ENCODE results near the gene USP3.

Gene USP3

DNA sequence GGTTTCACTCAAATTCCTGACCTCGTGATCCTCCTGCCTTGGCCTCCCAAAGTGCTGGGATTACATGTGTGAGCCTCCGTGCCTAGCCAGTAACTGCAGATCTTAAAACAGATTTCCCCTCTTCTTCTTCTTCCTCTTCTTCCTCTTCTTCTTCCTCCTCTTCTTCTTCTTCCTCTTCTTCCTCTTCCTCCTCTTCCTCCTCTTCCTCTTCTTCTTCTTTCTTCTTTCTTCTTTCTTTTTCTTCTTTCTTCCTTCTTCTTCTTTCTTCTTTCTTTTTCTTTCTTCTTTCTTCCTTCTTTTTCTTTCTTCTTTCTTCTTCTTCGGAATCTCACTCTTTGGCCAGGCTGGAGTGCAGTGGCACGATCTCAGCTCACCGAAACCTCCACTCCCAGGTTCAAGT, 7.8 kb downstream of the USP3 start:
- Histone ChIP-seq H2AFZ (ENCODE audit: low read length) (no peak overlapping the region), H4K91ac (ENCODE audit: low read depth, low read length, poor library complexity) (no peak overlapping the region), H3K9me3 (replicated peaks in 1 of 2; ENCODE audit: control insufficient read depth in 2 of 2, insufficient read depth in 1 of 2, low read depth in 1 of 2, low read length in 2 of 2) (no peaks in the 10 kb centered on the region), H3K36me3 (replicated peaks in 1 of 2; ENCODE audit: control insufficient read depth in 2 of 2, insufficient read depth in 2 of 2, low read length in 2 of 2) (no peaks in the 10 kb centered on the region), H3K4me3 (ENCODE audit: low read length in 2 of 2) (no peak overlapping the region), H3K14ac (ENCODE audit: low read length) (no peak overlapping the region), H2BK120ac (ENCODE audit: low read depth, low read length) (no peak overlapping the region), H3K79me1 (ENCODE audit: low read depth, low read length) (no peaks in the 10 kb centered on the region), H3K27ac (replicated peaks; ENCODE audit: low read length) (no peak overlapping the region), H3K23ac (ENCODE audit: low read depth, low read length, poor library complexity) (no peak overlapping the region), H3K18ac (ENCODE audit: low read length) (no peak overlapping the region), H3K4ac (ENCODE audit: low read length) (no peak overlapping the region), H3K4me2 (ENCODE audit: insufficient read depth, low read length, poor library complexity, severe bottlenecking) (no peak overlapping the region), H2BK15ac (ENCODE audit: low read length) (no peak overlapping the region), H3K27me3 (ENCODE audit: control insufficient read depth in 3 of 3, insufficient read depth in 3 of 3, low read depth in 1 of 3, low read length in 3 of 3) (no peaks in the 10 kb centered on the region), H3K4me1 (ENCODE audit: control insufficient read depth in 2 of 2, insufficient read depth in 1 of 2, low read depth in 1 of 2, low read length in 2 of 2) (peaks cover 2 to 29% of the 10 kb centered on the region in 2 donors), H2AK5ac (ENCODE audit: low read depth, low read length) (no peak overlapping the region), H2BK12ac (ENCODE audit: low read length) (no peak overlapping the region), H4K8ac (ENCODE audit: low read depth, low read length) (no peak overlapping the region), H2BK5ac (ENCODE audit: low read length) (no peak overlapping the region), H3K9ac (ENCODE audit: low read depth, low read length, poor library complexity) (no peak overlapping the region)
- no peak for DNase-seq (ENCODE audit: low spot score)
- WGBS, 2 donors (ENCODE audit: extremely low coverage in 2 of 2, insufficient read length in 2 of 2, insufficient replicate concordance in 1 of 2): no CpG with 5 or more reads among the region's 5 CpGs

DNA sequence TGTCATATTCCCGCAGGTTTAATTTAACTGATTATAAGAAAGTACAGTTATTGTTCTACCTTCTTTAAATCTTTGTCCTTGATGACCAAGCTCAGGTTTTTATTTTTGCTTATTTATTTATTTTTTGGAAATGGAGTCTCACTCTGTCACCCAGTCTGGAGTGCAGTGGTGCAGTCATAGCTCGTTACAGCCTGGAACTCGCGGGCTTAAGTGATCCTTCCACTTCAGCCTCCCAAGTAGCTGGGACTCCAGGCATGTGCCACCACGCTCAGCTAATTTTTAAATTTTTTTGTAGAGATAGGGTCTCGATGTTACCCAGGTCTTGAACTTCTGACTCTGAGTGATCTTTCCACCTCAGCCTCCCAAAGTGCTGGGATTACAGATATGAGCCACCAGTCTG, 8.9 kb downstream of the USP3 start:
- DNase-seq (ENCODE audit: low spot score): no peak
- Histone ChIP-seq H3K4me3 (ENCODE audit: low read length in 2 of 2) (no peak overlapping the region), H4K8ac (ENCODE audit: low read depth, low read length) (no peak overlapping the region), H3K4me2 (ENCODE audit: insufficient read depth, low read length, poor library complexity, severe bottlenecking) (no peak overlapping the region), H3K9ac (ENCODE audit: low read depth, low read length, poor library complexity) (no peak overlapping the region), H3K18ac (ENCODE audit: low read length) (no peak overlapping the region), H3K27ac (replicated peaks; ENCODE audit: low read length) (no peak overlapping the region), H3K9me3 (replicated peaks in 1 of 2; ENCODE audit: control insufficient read depth in 2 of 2, insufficient read depth in 1 of 2, low read depth in 1 of 2, low read length in 2 of 2) (no peaks in the 10 kb centered on the region), H2AK5ac (ENCODE audit: low read depth, low read length) (no peak overlapping the region), H2BK120ac (ENCODE audit: low read depth, low read length) (no peak overlapping the region), H2AFZ (ENCODE audit: low read length) (no peak overlapping the region), H3K79me1 (ENCODE audit: low read depth, low read length) (no peaks in the 10 kb centered on the region), H2BK5ac (ENCODE audit: low read length) (no peak overlapping the region), H4K91ac (ENCODE audit: low read depth, low read length, poor library complexity) (no peak overlapping the region), H3K14ac (ENCODE audit: low read length) (no peak overlapping the region), H3K4me1 (ENCODE audit: control insufficient read depth in 2 of 2, insufficient read depth in 1 of 2, low read depth in 1 of 2, low read length in 2 of 2) (peaks cover 5 to 27% of the 10 kb centered on the region in 2 donors), H2BK15ac (ENCODE audit: low read length) (no peak overlapping the region), H3K27me3 (ENCODE audit: control insufficient read depth in 3 of 3, insufficient read depth in 3 of 3, low read depth in 1 of 3, low read length in 3 of 3) (no peaks in the 10 kb centered on the region), H3K23ac (ENCODE audit: low read depth, low read length, poor library complexity) (no peak overlapping the region), H2BK12ac (ENCODE audit: low read length) (no peak overlapping the region), H3K36me3 (replicated peaks in 1 of 2; ENCODE audit: control insufficient read depth in 2 of 2, insufficient read depth in 2 of 2, low read length in 2 of 2) (no peaks in the 10 kb centered on the region), H3K4ac (ENCODE audit: low read length) (no peak overlapping the region)
- no CpG with 5 or more reads among the region's 6 CpGs for WGBS, 2 donors (ENCODE audit: extremely low coverage in 2 of 2, insufficient read length in 2 of 2, insufficient replicate concordance in 1 of 2)

DNA sequence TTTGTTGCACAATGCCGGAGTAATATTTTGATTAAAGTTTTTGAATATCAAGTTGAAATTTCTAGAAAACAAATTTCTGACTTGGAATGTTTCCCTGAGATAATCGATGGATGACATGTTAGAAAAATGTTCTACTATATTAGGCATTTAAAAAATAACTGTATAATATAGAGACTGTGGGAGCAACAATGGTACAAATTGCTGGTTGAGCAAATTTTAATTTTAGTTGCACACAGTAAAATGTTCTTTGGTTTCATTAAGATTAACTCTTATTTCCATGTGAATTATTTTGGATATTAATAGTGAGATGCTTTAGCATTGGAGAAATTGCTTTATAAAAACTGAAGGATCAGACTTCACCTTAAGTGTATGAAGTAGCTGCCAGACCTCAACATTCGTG, 9.3 kb downstream of the USP3 start:
- H2BK12ac ChIP-seq (ENCODE audit: low read length): no peak overlapping the region
- no peaks in the 10 kb centered on the region for H3K79me1 ChIP-seq (ENCODE audit: low read depth, low read length)
- no peak overlapping the region for H3K14ac ChIP-seq (ENCODE audit: low read length)
- H2AFZ ChIP-seq (ENCODE audit: low read length): no peak overlapping the region
- no peak overlapping the region for H2BK120ac ChIP-seq (ENCODE audit: low read depth, low read length)
- H3K4me3 ChIP-seq (ENCODE audit: low read length in 2 of 2): no peak overlapping the region
- H4K8ac ChIP-seq (ENCODE audit: low read depth, low read length): no peak overlapping the region
- no peak overlapping the region for H3K27ac ChIP-seq (replicated peaks; ENCODE audit: low read length)
- no peaks in the 10 kb centered on the region for H3K36me3 ChIP-seq (replicated peaks in 1 of 2; ENCODE audit: control insufficient read depth in 2 of 2, insufficient read depth in 2 of 2, low read length in 2 of 2)
- no peak overlapping the region for H3K4me2 ChIP-seq (ENCODE audit: insufficient read depth, low read length, poor library complexity, severe bottlenecking)
- no peak overlapping the region for H3K4ac ChIP-seq (ENCODE audit: low read length)
- H3K4me1 ChIP-seq (ENCODE audit: control insufficient read depth in 2 of 2, insufficient read depth in 1 of 2, low read depth in 1 of 2, low read length in 2 of 2): peaks cover 5 to 23% of the 10 kb centered on the region in 2 donors
- WGBS, 2 donors (ENCODE audit: extremely low coverage in 2 of 2, insufficient read length in 2 of 2, insufficient replicate concordance in 1 of 2): no CpG with 5 or more reads among the region's 3 CpGs
- H3K18ac ChIP-seq (ENCODE audit: low read length): no peak overlapping the region
- H3K9ac ChIP-seq (ENCODE audit: low read depth, low read length, poor library complexity): no peak overlapping the region
- H2BK15ac ChIP-seq (ENCODE audit: low read length): no peak overlapping the region
- H3K9me3 ChIP-seq (replicated peaks in 1 of 2; ENCODE audit: control insufficient read depth in 2 of 2, insufficient read depth in 1 of 2, low read depth in 1 of 2, low read length in 2 of 2): no peaks in the 10 kb centered on the region
- no peak overlapping the region for H2BK5ac ChIP-seq (ENCODE audit: low read length)
- no peak overlapping the region for H4K91ac ChIP-seq (ENCODE audit: low read depth, low read length, poor library complexity)
- H2AK5ac ChIP-seq (ENCODE audit: low read depth, low read length): no peak overlapping the region
- H3K27me3 ChIP-seq (ENCODE audit: control insufficient read depth in 3 of 3, insufficient read depth in 3 of 3, low read depth in 1 of 3, low read length in 3 of 3): no peaks in the 10 kb centered on the region
- no peak for DNase-seq (ENCODE audit: low spot score)
- H3K23ac ChIP-seq (ENCODE audit: low read depth, low read length, poor library complexity): no peak overlapping the region

DNA sequence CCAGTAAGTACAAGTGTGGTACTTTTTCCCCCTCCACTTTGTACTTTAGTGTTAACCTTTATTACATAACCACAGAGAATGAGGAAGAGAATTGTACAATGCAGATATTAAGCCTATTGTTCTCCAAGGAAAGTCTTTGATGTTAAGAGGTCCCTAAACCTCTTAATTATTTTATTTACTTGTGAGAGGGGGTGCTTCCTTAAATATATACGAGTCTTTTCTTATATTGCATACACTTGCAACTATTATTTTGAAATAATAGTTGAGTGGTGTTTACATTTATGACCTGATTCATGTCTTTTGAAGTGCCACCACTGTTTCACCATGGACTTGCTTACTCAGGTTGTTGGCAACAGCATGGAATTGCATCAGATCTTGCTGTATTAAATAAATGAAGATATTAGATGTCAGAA, 10.1 kb downstream of the USP3 start:
- no peak overlapping the region for H3K23ac ChIP-seq (ENCODE audit: low read depth, low read length, poor library complexity)
- DNase-seq (ENCODE audit: low spot score): no peak
- no peak overlapping the region for H3K9ac ChIP-seq (ENCODE audit: low read depth, low read length, poor library complexity)
- H2AK5ac ChIP-seq (ENCODE audit: low read depth, low read length): no peak overlapping the region
- H3K18ac ChIP-seq (ENCODE audit: low read length): no peak overlapping the region
- no peak overlapping the region for H2BK15ac ChIP-seq (ENCODE audit: low read length)
- no peaks in the 10 kb centered on the region for H3K9me3 ChIP-seq (replicated peaks in 1 of 2; ENCODE audit: control insufficient read depth in 2 of 2, insufficient read depth in 1 of 2, low read depth in 1 of 2, low read length in 2 of 2)
- H2BK12ac ChIP-seq (ENCODE audit: low read length): no peak overlapping the region
- H3K79me1 ChIP-seq (ENCODE audit: low read depth, low read length): no peaks in the 10 kb centered on the region
- no peak overlapping the region for H3K4ac ChIP-seq (ENCODE audit: low read length)
- no peak overlapping the region for H3K27ac ChIP-seq (replicated peaks; ENCODE audit: low read length)
- H3K27me3 ChIP-seq (ENCODE audit: control insufficient read depth in 3 of 3, insufficient read depth in 3 of 3, low read depth in 1 of 3, low read length in 3 of 3): no peaks in the 10 kb centered on the region
- H3K14ac ChIP-seq (ENCODE audit: low read length): no peak overlapping the region
- H3K4me3 ChIP-seq (ENCODE audit: low read length in 2 of 2): no peak overlapping the region
- H3K4me2 ChIP-seq (ENCODE audit: insufficient read depth, low read length, poor library complexity, severe bottlenecking): no peak overlapping the region
- no peak overlapping the region for H2AFZ ChIP-seq (ENCODE audit: low read length)
- H3K36me3 ChIP-seq (replicated peaks in 1 of 2; ENCODE audit: control insufficient read depth in 2 of 2, insufficient read depth in 2 of 2, low read length in 2 of 2): no peaks in the 10 kb centered on the region
- H4K8ac ChIP-seq (ENCODE audit: low read depth, low read length): no peak overlapping the region
- whole genome bisulfite sequencing, 2 donors (ENCODE audit: extremely low coverage in 2 of 2, insufficient read length in 2 of 2, insufficient replicate concordance in 1 of 2): no CpG with 5 or more reads among the region's 1 CpG
- H2BK120ac ChIP-seq (ENCODE audit: low read depth, low read length): no peak overlapping the region
- peaks cover 3 to 15% of the 10 kb centered on the region in 2 donors for H3K4me1 ChIP-seq (ENCODE audit: control insufficient read depth in 2 of 2, insufficient read depth in 1 of 2, low read depth in 1 of 2, low read length in 2 of 2)
- H2BK5ac ChIP-seq (ENCODE audit: low read length): no peak overlapping the region
- no peak overlapping the region for H4K91ac ChIP-seq (ENCODE audit: low read depth, low read length, poor library complexity)
